H1 (cell line): ENCODE results near the gene HOXB4. TPM values are rescaled to one million over a fixed set of nuclear protein-coding genes. Genes with fewer than 3 reads are reported as not detected.
A peak's percentile ranks its signal among the peaks of the same experiment; 100 is the strongest.

ENCODE experiments used
- BACH1 ChIP-seq: IDR thresholded peaks from 2 replicates; pipeline ENCODE4 v1.6.1; 2012; ENCODE audit warnings: low read length, improper control_type of control experiment
- BRCA1 ChIP-seq: IDR thresholded peaks from 2 replicates; pipeline ENCODE4 v1.6.1; 2012; ENCODE audit warnings: low read depth, low read length, improper control_type of control experiment
- CBX5 ChIP-seq: fragments of 300-800, 300-1000 bp; sonication (generic); IDR thresholded peaks from 2 replicates; pipeline ENCODE4 v1.7.1; 2016; ENCODE audit warnings: antibody characterized with exemption, low read length, low read depth
- CBX8 ChIP-seq: fragments of 300-800, 300-1000 bp; sonication (generic); IDR thresholded peaks from 2 replicates; pipeline ENCODE4 v1.7.1; 2016; ENCODE audit warnings: low read depth, low read length, borderline replicate concordance
- CEBPB ChIP-seq: IDR thresholded peaks from 2 replicates; pipeline ENCODE4 v1.6.1; 2012; ENCODE audit warnings: low read depth, low read length
- CTBP2 ChIP-seq: IDR thresholded peaks from 2 replicates; pipeline ENCODE4 v1.7.0; 2011; ENCODE audit warnings: borderline replicate concordance, mild to moderate bottlenecking, moderate library complexity, mixed read lengths, low read length; ENCODE audit not compliant: insufficient read depth, insufficient read length
- EGR1 ChIP-seq: IDR thresholded peaks from 2 replicates; pipeline ENCODE4 v1.6.1; 2011; ENCODE audit warnings: low read depth, low read length, borderline replicate concordance
- EP300 ChIP-seq, 2 experiments: IDR thresholded peaks; 1 replicate in 1 of 2; 2 replicates in 1 of 2; pipeline ENCODE4 v1.6.1; 2011 to 2012; ENCODE audit warnings: low read depth in 2 of 2, low read length in 2 of 2, mild to moderate bottlenecking in 2 of 2, borderline replicate concordance in 1 of 2, inconsistent platforms in 1 of 2, moderate library complexity in 1 of 2
- EZH2 ChIP-seq: fragments of 200-600 bp; sonication (generic); IDR thresholded peaks from 2 replicates; pipeline ENCODE4 v1.7.1; 2012; ENCODE audit warnings: low read depth, mild to moderate bottlenecking, moderate library complexity, low read length, inconsistent platforms; ENCODE audit not compliant: severe bottlenecking
- FOSL1 ChIP-seq: IDR thresholded peaks from 2 replicates; pipeline ENCODE4 v1.6.1; 2011; ENCODE audit warnings: mild to moderate bottlenecking, low read depth, low read length, moderate library complexity; ENCODE audit not compliant: insufficient read depth
- HDAC2 ChIP-seq, 2 experiments: fragments of 300-600 bp in 1 of 2; sonication (generic) in 1 of 2; IDR thresholded peaks; 2 replicates each; pipeline ENCODE4 v1.6.1; 2011 to 2012; ENCODE audit warnings: low read depth in 2 of 2, low read length in 2 of 2, mild to moderate bottlenecking in 2 of 2, moderate library complexity in 2 of 2, borderline replicate concordance in 1 of 2, inconsistent platforms in 1 of 2
- HDAC6 ChIP-seq: IDR thresholded peaks from one replicate; pipeline ENCODE4 v1.7.1; 2012; ENCODE audit warnings: low read depth, mild to moderate bottlenecking, inconsistent platforms, low read length, moderate library complexity
- JUND ChIP-seq: IDR thresholded peaks from 2 replicates; pipeline ENCODE4 v1.6.1; 2011; ENCODE audit warnings: mild to moderate bottlenecking, improper control_type of control experiment, low read length
- KDM4A ChIP-seq: IDR thresholded peaks from one replicate; pipeline ENCODE4 v1.7.1; 2012; ENCODE audit warnings: low read depth, mild to moderate bottlenecking, moderate library complexity, low read length, inconsistent platforms; ENCODE audit not compliant: severe bottlenecking
- MAFK ChIP-seq: IDR thresholded peaks from 2 replicates; pipeline ENCODE4 v1.6.1; 2012; ENCODE audit warnings: low read depth, mild to moderate bottlenecking, improper control_type of control experiment, low read length
- RAD21 ChIP-seq, 2 experiments: IDR thresholded peaks in 1 of 2; conservative IDR thresholded peaks in 1 of 2; 2 replicates each; pipeline ENCODE4 v1.6.1; 2011; ENCODE audit warnings: low read depth in 2 of 2, low read length in 2 of 2, improper control_type of control experiment in 1 of 2, inconsistent platforms in 1 of 2, mild to moderate bottlenecking in 1 of 2, moderate library complexity in 1 of 2
- RNF2 ChIP-seq: fragments of 200-900, 300-1000 bp; sonication (generic); IDR thresholded peaks from 2 replicates; pipeline ENCODE4 v1.7.1; 2016; ENCODE audit warnings: borderline replicate concordance, low read depth, mild to moderate bottlenecking, antibody characterized with exemption, low read length; ENCODE audit not compliant: poor library complexity, severe bottlenecking; ENCODE audit errors: missing control alignments
- SAP30 ChIP-seq: fragments of 300-600 bp; sonication (generic); IDR thresholded peaks from 2 replicates; pipeline ENCODE4 v1.7.1; 2012; ENCODE audit warnings: low read length, moderate library complexity, mild to moderate bottlenecking, inconsistent platforms; ENCODE audit not compliant: insufficient read depth, insufficient replicate concordance
- SRF ChIP-seq: IDR thresholded peaks from 2 replicates; pipeline ENCODE4 v1.6.1; 2011; ENCODE audit warnings: mild to moderate bottlenecking, low read depth, low read length, moderate library complexity
- SUZ12 ChIP-seq: fragments of 200-600 bp; sonication (generic); IDR thresholded peaks from 2 replicates; pipeline ENCODE4 v1.6.1; 2012; ENCODE audit warnings: mild to moderate bottlenecking, inconsistent platforms, low read length, moderate library complexity, mixed read lengths
- YY1 ChIP-seq: IDR thresholded peaks from 2 replicates; pipeline ENCODE4 v1.6.1; 2011; ENCODE audit warnings: low read depth, mild to moderate bottlenecking, low read length
- ZNF274 ChIP-seq: IDR thresholded peaks from 2 replicates; pipeline ENCODE4 v1.7.0; 2012; ENCODE audit warnings: low read length, borderline replicate concordance; ENCODE audit errors: extremely low read depth
- polyA plus RNA-seq, 7 experiments: library from polyadenylated mRNA; depleted of rRNA in 3 of 7; stranded (reverse) in 5 of 7; unstranded in 2 of 7; fragments of >200 nt in 5 of 7; fragments of 200-250 nt in 2 of 7; gene quantifications; 1 replicate in 5 of 7; 2 replicates in 1 of 7; 4 replicates in 1 of 7; pipeline versions ENCODE4 v1.2.1 to v1.2.3, GENCODE V29; 2011 to 2013; ENCODE audit warnings: missing spikeins in 2 of 7, mixed read lengths in 2 of 7
- total RNA-seq: library from RNA; stranded (reverse); fragmentation: NEBNext Ultra II Directional; extraction: Animal tissue kit (Norgen Biotek cat#: 25700); gene quantifications from 2 replicates; pipeline ENCODE4 v1.2.1, GENCODE V29; 2021
- TF ChIP-seq, protein P1 (sequence below): IDR thresholded peaks from 2 replicates; pipeline ENCODE4 v1.6.1; 2011; ENCODE audit warnings: low read depth, mild to moderate bottlenecking, low read length; ENCODE audit not compliant: insufficient read depth

HOXB4 gene
- total and polyA plus RNA-seq, 2 of the 8 experiments (the other 6 are each of a cell fraction or from before 2014, with no cell fraction given) = not detected

DNA sequence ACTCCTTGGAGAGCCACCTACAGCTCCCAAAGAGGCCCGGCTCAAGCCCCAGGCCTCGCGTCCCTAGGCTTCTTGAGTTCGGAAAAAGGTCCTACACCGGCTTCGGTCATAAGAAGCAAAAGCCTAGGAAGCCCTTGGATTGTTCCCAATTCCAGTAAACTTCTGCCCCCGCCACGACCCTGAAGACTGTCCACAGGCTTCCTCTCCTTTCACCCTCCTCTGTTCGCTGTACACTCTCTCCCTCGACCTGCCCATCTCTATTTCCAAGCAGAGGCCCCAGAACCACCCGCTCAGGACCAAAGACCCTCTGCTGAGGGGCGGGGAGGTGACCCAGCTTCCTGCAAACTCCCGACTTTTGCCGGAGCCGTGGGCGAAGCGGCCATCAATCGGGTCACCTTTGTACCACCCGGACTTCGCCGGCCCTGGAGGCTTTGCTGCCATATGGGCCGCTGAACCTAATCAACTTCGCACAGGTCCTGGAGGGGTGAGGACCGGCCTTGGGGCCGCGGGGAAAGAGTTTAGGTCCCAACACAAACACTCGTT, 36.0 kb downstream of the HOXB4 start (continued):
- TF ChIP-seq HDAC2 (IDR thresholded peaks at IDR 0.05; ENCODE audit: borderline replicate concordance in 1 of 2, low read depth in 2 of 2, low read length in 2 of 2) = no peak
- TF ChIP-seq SAP30 = no peak
- peak; percentile 85 for TF ChIP-seq SUZ12
- no peak for TF ChIP-seq BRCA1
- no peak for TF ChIP-seq HDAC6
- no peak for TF ChIP-seq FOSL1
- no peak for TF ChIP-seq CTBP2
- no peak for TF ChIP-seq BACH1
- TF ChIP-seq JUND = no peak
- TF ChIP-seq KDM4A = no peak
- TF ChIP-seq RAD21 (IDR thresholded peaks at IDR 0.05 in 1 of 2, conservative IDR thresholded peaks at IDR 0.05 in 1 of 2; ENCODE audit: low read depth in 2 of 2, low read length in 2 of 2) = no peak
- TF ChIP-seq, protein P1, sequence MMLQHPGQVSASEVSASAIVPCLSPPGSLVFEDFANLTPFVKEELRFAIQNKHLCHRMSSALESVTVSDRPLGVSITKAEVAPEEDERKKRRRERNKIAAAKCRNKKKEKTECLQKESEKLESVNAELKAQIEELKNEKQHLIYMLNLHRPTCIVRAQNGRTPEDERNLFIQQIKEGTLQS = no peak
- TF ChIP-seq EZH2 = peak; percentile 86
- TF ChIP-seq SRF = no peak
- TF ChIP-seq EGR1 = no peak
- no peak for TF ChIP-seq EP300 (IDR thresholded peaks at IDR 0.05; ENCODE audit: borderline replicate concordance in 1 of 2, low read depth in 2 of 2, low read length in 2 of 2)
- TF ChIP-seq CBX5 = no peak
- no peak for TF ChIP-seq ZNF274
- TF ChIP-seq RNF2 = peak; percentile 78
- TF ChIP-seq CEBPB = no peak
- TF ChIP-seq MAFK = no peak
- TF ChIP-seq YY1 = no peak
- TF ChIP-seq CBX8 = peak; percentile 46; the same call in 1 of the 2 replicates
